OCI-LY1 (cell line): ENCODE results near the gene TCEAL8.

ENCODE experiments used
- CTCF ChIP-seq: fragments of 200-600 bp; sonication (generic), shearing (Covaris generic); IDR thresholded peaks from 2 replicates; pipeline ENCODE4 v1.5.1; 2017; ENCODE audit warnings: mild to moderate bottlenecking, antibody characterized with exemption, low read length, moderate library complexity, mixed read lengths
- EZH2 ChIP-seq: fragments of 200-600 bp; sonication (generic), shearing (Covaris generic); IDR thresholded peaks from 2 replicates; pipeline ENCODE4 v1.8.0; 2017; ENCODE audit warnings: borderline replicate concordance, mixed run types, mild to moderate bottlenecking, antibody characterized with exemption, low read length, moderate library complexity, mixed read lengths

GRCh38 chrX:103249805-103250204, 5.2 kb downstream of the TCEAL8 start:
- TF ChIP-seq CTCF (no peak), EZH2 (no peak)
